ENCODE measurements around the gene SLC12A6. TPM values are rescaled to one million over a fixed set of nuclear protein-coding genes. Genes with fewer than 3 reads are reported as not detected.

The SLC12A6 gene
- total RNA-seq, 1 experiment from 2014 or later: 19.5 TPM

- ATAC-seq: peak; percentile 85
- ChIA-PET POLR2A (no interaction called here), CTCF (interaction anchor here (0.5 to 0.7 kb wide), 3 partner anchors 16 to 79 kb away, joined by 3 to 8 read pairs (median 5); no protein-coding TSS in a partner anchor)
- no peak overlapping the region for H3K27ac ChIP-seq (ENCODE audit: low read length)
- TF ChIP-seq POLR2AphosphoS5 (IDR thresholded peaks at IDR 0.05; ENCODE audit: low read depth, low read length) (no peak), TCF7L2 (IDR thresholded peaks at IDR 0.05; ENCODE audit: low read depth, low read length) (no peak), SIN3A (IDR thresholded peaks at IDR 0.05; ENCODE audit: borderline replicate concordance, insufficient read depth, low read depth, low read length) (no peak)
- TF ChIP-seq, protein P1, sequence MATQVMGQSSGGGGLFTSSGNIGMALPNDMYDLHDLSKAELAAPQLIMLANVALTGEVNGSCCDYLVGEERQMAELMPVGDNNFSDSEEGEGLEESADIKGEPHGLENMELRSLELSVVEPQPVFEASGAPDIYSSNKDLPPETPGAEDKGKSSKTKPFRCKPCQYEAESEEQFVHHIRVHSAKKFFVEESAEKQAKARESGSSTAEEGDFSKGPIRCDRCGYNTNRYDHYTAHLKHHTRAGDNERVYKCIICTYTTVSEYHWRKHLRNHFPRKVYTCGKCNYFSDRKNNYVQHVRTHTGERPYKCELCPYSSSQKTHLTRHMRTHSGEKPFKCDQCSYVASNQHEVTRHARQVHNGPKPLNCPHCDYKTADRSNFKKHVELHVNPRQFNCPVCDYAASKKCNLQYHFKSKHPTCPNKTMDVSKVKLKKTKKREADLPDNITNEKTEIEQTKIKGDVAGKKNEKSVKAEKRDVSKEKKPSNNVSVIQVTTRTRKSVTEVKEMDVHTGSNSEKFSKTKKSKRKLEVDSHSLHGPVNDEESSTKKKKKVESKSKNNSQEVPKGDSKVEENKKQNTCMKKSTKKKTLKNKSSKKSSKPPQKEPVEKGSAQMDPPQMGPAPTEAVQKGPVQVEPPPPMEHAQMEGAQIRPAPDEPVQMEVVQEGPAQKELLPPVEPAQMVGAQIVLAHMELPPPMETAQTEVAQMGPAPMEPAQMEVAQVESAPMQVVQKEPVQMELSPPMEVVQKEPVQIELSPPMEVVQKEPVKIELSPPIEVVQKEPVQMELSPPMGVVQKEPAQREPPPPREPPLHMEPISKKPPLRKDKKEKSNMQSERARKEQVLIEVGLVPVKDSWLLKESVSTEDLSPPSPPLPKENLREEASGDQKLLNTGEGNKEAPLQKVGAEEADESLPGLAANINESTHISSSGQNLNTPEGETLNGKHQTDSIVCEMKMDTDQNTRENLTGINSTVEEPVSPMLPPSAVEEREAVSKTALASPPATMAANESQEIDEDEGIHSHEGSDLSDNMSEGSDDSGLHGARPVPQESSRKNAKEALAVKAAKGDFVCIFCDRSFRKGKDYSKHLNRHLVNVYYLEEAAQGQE (IDR thresholded peaks at IDR 0.05; ENCODE audit: insufficient read depth in 1 of 2, low read depth in 2 of 2, low read length in 1 of 2): no peak
- TF ChIP-seq, protein P2, sequence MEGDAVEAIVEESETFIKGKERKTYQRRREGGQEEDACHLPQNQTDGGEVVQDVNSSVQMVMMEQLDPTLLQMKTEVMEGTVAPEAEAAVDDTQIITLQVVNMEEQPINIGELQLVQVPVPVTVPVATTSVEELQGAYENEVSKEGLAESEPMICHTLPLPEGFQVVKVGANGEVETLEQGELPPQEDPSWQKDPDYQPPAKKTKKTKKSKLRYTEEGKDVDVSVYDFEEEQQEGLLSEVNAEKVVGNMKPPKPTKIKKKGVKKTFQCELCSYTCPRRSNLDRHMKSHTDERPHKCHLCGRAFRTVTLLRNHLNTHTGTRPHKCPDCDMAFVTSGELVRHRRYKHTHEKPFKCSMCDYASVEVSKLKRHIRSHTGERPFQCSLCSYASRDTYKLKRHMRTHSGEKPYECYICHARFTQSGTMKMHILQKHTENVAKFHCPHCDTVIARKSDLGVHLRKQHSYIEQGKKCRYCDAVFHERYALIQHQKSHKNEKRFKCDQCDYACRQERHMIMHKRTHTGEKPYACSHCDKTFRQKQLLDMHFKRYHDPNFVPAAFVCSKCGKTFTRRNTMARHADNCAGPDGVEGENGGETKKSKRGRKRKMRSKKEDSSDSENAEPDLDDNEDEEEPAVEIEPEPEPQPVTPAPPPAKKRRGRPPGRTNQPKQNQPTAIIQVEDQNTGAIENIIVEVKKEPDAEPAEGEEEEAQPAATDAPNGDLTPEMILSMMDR (IDR thresholded peaks at IDR 0.05): peak; percentile 79
- no peaks in the 10 kb centered on the region for H3K9me3 ChIP-seq (ENCODE audit: control insufficient read depth, insufficient read depth, low read depth, low read length)
- in situ Hi-C loops (cut with HindIII; ENCODE audit: low pct_unique_long_range_greater_than_20kb, low sequenced_read_pairs): no loop called here
- H3K4me1 ChIP-seq (ENCODE audit: control insufficient read depth, insufficient read depth, low read length): no peaks in the 10 kb centered on the region
- H3K36me3 ChIP-seq (ENCODE audit: control insufficient read depth, insufficient read depth, low read length): 0 out of 2 replicates have a peak, but pooled peaks cover 2% of the 10 kb centered on the region
- intact Hi-C loops (cut with micrococcal nuclease; ENCODE audit: unreplicated experiment): loop anchor here (10.0 kb wide), 1 partner anchor 83 kb away; no protein-coding TSS in a partner anchor
- H3K27me3 ChIP-seq (ENCODE audit: control insufficient read depth, insufficient read depth, low read length): no peaks in the 10 kb centered on the region
- DNase-seq (ENCODE audit: low read depth, low spot score): no peak
- no peak overlapping the region for H3K4me3 ChIP-seq (ENCODE audit: low read depth in 2 of 2, low read length in 2 of 2)
- BruUV-seq (replicated peaks): no TSS peak
Measured at GRCh38 chr15:34241376-34242330, 95.9 kb downstream of the SLC12A6 start.

DNA sequence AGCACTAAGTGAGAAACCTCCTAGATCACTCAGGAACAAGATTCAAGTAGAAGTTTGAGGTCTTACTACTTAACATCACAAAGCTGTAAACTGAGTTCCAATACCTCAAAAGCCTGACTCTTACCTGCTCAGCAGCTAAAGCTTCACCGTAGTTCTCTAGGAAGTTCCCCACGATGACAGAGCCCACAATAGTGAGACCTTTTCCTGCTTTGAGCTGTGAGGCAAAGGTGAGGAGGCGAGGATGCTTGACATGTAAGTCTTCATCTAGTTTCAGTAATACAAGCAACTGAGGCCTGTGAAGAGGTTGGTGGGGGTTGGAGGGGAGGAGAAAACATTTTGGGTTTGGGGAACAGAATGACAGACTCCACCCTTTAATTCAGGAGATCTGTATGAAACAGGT lies 97.0 kb downstream of the SLC12A6 start:
- H3K36me3 ChIP-seq (ENCODE audit: control insufficient read depth, insufficient read depth, low read length): 0 out of 2 replicates have a peak, but pooled peaks cover 2% of the 10 kb centered on the region
- H3K27ac ChIP-seq (ENCODE audit: low read length): no peak overlapping the region
- ATAC-seq: no peak
- CTCF ChIA-PET: interaction anchor here (0.5 kb wide), 1 partner anchor 15 kb away, joined by 3 read pairs; no protein-coding TSS in a partner anchor
- BruUV-seq (replicated peaks): no TSS peak
- intact Hi-C loops (cut with micrococcal nuclease; ENCODE audit: unreplicated experiment) (loop anchor here (10.0 kb wide), 1 partner anchor 84 kb away; no protein-coding TSS in a partner anchor), in situ Hi-C loops (cut with HindIII; ENCODE audit: low pct_unique_long_range_greater_than_20kb, low sequenced_read_pairs) (no loop called here)
- no peak for TF ChIP-seq POLR2AphosphoS5 (IDR thresholded peaks at IDR 0.05; ENCODE audit: low read depth, low read length)
- DNase-seq (ENCODE audit: low read depth, low spot score): no peak
- H3K27me3 ChIP-seq (ENCODE audit: control insufficient read depth, insufficient read depth, low read length): no peaks in the 10 kb centered on the region
- H3K9me3 ChIP-seq (ENCODE audit: control insufficient read depth, insufficient read depth, low read depth, low read length): no peaks in the 10 kb centered on the region
- no peak overlapping the region for H3K4me3 ChIP-seq (ENCODE audit: low read depth in 2 of 2, low read length in 2 of 2)
- POLR2A ChIA-PET: no interaction called here
- no peaks in the 10 kb centered on the region for H3K4me1 ChIP-seq (ENCODE audit: control insufficient read depth, insufficient read depth, low read length)

Measured in Panc1 (cell line).